ENCODE measurements around the gene FAM120A.

The FAM120A gene

DNA sequence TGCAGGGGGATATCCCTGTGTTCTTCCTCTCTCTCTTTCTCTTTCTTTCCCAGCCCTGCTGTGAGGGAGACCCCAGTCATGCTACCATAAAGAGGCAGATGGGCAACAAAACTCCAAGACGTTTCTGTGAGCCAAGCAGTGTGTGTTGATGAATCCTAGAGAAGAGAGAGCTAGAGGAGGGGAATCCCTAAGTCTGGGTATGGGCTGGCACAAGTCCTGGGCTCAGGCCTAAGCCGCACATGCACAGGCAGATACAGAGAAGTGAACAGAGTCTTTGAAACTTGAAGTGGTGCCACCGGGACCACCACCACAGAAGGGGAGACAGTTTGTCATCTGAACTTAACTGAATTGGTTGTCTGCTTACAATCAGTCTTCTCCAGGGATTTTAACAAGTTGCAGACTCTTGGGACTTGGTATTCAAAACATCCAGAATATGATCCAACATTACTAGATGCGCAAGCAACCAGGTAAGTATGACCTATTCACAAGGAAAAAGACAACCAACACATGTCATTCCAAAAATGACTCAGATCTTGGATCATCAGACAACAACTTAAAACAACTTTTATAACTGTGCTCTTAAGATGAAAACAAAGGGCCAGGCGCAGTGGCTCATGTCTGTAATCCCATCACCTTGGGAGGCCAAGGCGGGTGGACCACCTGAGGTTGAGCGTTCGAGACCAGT lies 10.4 kb upstream of the FAM120A start:
- in situ Hi-C loops (cut with HindIII; ENCODE audit: low sequenced_read_pairs): no loop called here

- in situ Hi-C loops (cut with HindIII; ENCODE audit: low sequenced_read_pairs): no loop called here
These were observed 5.4 kb upstream of the FAM120A start for GRCh38 chr9:93446073-93446472.

GRCh38 chr9:93447655-93448054 lies 3.8 kb upstream of the FAM120A start:
- in situ Hi-C loops (cut with HindIII; ENCODE audit: low sequenced_read_pairs): no loop called here

- in situ Hi-C loops (cut with HindIII; ENCODE audit: low sequenced_read_pairs): no loop called here
These were observed 594 bp downstream of the FAM120A start for GRCh38 chr9:93451849-93452709.

DNA sequence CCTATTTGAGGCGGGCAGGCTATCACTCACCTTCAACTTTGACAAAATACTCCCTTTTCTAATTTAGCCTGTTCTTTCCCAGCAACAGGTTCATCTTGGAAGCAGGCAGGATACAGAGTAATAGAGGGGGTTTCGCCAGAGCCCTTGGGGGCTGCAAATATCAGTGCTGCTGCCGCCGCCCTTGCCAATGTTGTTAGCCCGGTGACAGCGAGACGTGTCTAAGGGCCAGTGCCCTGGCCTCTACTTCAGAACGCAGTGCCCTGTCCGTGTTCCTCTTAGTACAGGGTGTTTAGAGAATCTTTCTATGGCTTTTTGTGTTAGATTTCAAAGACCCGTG lies 1.2 kb downstream of the FAM120A start:
- in situ Hi-C loops (cut with HindIII; ENCODE audit: low sequenced_read_pairs): no loop called here

- in situ Hi-C loops (cut with HindIII; ENCODE audit: low sequenced_read_pairs): no loop called here
These were observed 1.8 kb downstream of the FAM120A start, which contains the start of gene FAM120AOS for GRCh38 chr9:93453047-93453914. FAM120AOS (minus strand) TSS chr9:93453581; CDS start chr9:93452709, 872 bp downstream.

- in situ Hi-C loops (cut with HindIII; ENCODE audit: low sequenced_read_pairs): no loop called here
These were observed 4.5 kb downstream of the FAM120A start for GRCh38 chr9:93456022-93456421.

DNA sequence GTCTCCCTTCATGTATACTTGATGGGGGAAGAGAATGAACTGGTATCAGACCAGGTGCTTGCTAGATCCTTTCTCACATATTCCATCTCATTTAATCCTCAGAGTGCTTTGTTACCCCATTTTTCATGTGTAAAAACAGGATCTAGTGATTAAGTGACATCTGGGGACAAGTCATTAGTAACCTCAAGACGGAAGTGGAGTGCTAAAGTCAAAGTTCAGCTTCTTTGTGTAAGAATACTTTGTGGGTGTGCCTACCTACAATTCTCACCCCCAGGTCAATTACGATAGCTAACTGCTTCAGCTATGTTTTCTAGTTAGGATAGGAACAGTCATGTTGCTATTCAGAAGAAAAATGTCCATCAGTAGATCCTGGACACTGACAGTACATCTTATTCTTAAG lies 5.0 kb downstream of the FAM120A start:
- in situ Hi-C loops (cut with HindIII; ENCODE audit: low sequenced_read_pairs): no loop called here

DNA sequence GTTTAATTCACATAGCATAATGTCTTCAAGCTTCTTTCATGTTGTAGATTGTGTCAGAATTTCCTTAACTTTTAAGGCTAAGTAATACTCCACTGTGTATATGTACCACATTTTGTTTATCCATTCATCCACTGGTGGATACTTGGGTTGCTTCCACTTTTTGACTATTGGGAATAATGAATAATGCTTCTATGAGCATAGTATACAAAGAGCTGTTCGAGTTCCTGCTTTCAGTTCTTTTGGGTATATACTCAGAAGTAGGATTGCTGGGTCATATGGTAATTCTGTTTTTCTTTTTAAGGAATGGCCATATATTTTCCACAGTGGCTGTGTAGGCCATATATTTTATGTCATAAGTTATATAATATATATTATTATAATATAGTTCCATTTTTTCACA lies 5.5 kb downstream of the FAM120A start:
- in situ Hi-C loops (cut with HindIII; ENCODE audit: low sequenced_read_pairs): no loop called here

- in situ Hi-C loops (cut with HindIII; ENCODE audit: low sequenced_read_pairs): no loop called here
These were observed 7.2 kb downstream of the FAM120A start for GRCh38 chr9:93458712-93459111.

- in situ Hi-C loops (cut with HindIII; ENCODE audit: low sequenced_read_pairs): no loop called here
These were observed 8.0 kb downstream of the FAM120A start for GRCh38 chr9:93459432-93459847.

GRCh38 chr9:93460689-93461413 lies 9.4 kb downstream of the FAM120A start:
- in situ Hi-C loops (cut with HindIII; ENCODE audit: low sequenced_read_pairs): no loop called here

DNA sequence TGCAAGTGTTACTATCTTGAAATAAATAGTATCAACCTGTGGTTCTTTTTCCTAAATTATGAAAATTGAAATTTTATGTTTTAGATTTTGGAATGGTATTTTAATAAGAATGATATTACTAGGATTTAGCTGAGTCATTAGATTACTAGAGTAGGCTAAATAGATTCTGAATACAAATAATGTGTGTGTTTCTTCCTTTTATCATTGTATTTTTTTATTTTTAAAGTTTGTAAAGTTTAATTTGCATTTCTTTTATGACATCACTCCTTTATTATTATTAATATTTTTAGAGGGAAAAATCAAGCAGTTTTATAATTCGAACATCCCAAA lies 9.9 kb downstream of the FAM120A start:
- in situ Hi-C loops (cut with HindIII; ENCODE audit: low sequenced_read_pairs): no loop called here

GRCh38 chr9:93461821-93462220 lies 10.3 kb downstream of the FAM120A start:
- in situ Hi-C loops (cut with HindIII; ENCODE audit: low sequenced_read_pairs): no loop called here

- in situ Hi-C loops (cut with HindIII; ENCODE audit: low sequenced_read_pairs): no loop called here
These were observed 12.3 kb downstream of the FAM120A start for GRCh38 chr9:93463638-93464248.

DNA sequence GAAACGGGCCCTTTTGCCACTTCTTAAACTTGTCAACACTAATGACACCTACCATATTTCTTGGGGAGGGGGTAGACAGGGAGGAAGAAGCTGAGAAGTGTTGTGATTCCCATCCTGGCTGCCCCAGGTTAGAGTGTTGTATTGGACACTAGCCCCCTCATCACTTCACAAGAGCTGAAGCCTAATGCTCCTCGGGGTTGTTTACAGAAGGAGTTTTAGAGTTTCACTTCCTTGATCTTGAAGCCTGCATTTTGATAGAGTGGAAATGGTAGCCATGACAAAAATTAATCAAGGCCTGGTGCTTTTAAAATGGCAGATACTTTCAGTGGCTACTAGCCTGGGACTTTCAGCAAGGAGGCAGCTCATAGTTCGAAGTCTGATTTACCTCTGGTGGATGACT lies 12.9 kb downstream of the FAM120A start:
- in situ Hi-C loops (cut with HindIII; ENCODE audit: low sequenced_read_pairs): no loop called here

- in situ Hi-C loops (cut with HindIII; ENCODE audit: low sequenced_read_pairs): no loop called here
These were observed 13.4 kb downstream of the FAM120A start for GRCh38 chr9:93464876-93465275.

- in situ Hi-C loops (cut with HindIII; ENCODE audit: low sequenced_read_pairs): no loop called here
These were observed 14.4 kb downstream of the FAM120A start for GRCh38 chr9:93465855-93466254.

GRCh38 chr9:93466416-93467061 lies 15.1 kb downstream of the FAM120A start:
- in situ Hi-C loops (cut with HindIII; ENCODE audit: low sequenced_read_pairs): no loop called here

DNA sequence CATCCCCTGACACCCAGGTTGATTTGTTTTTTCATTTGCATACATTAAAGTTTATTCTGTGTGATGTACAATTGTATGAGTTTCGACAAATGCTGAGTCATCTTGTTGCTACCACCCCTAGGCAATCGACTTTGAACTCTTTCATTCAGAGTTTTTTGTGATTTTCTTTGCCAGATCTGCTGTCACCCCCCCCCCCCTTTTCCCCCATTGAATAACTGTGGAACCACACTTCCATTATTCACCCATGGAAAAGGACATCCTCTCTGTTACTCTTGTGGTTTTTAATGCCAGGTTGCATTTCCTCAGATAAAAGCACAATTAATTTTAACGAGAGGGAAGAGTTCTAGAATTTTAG lies 15.6 kb downstream of the FAM120A start:
- in situ Hi-C loops (cut with HindIII; ENCODE audit: low sequenced_read_pairs): no loop called here

All from DLD1 (cell line).